Measurements from ENCODE around the gene CEP170B. TPM values are rescaled to one million over a fixed set of nuclear protein-coding genes. Genes with fewer than 3 reads are reported as not detected.

CEP170B gene
- total and polyA plus RNA-seq, 2 experiments from 2014 or later, result 2.7 to 24.5 TPM

DNA sequence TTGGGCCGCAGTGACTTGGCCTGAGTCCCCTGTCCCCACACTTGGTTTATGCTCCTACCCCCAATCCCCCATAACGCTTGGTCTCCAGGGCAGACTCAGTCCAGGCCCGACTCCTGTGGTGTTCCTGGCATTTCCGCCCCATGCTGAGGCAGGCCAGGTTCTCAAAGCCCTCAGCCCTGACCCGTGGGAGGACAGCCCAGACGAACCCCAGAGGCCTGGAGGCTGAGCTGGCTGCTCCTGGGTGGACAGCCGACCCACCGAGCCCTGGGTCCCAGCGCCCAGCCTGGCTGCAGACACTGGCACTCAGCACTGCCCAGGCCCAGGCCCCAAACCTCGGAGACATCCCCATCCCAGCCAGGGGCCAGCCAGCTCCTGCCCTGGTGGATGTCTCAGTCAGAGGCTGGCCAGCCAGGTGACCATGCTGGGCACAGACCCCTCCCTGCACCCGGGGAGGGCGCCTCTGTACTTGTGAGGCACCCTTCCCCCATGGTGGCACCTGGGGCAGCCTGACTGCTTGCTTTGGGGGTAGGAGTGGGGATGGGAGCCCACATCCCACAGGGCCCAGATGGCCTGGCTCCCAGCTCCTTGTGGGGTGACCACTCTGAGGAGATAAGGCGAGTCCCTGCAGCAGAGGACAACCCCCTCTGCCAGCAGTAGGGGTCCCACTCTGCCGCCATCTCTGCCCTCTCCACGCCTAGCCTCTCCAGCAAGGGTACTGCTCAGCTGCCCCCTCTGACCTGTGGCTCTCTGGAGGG, 61.0 kb downstream of the CEP170B start:
- no peak for TF ChIP-seq EZH2 (IDR thresholded peaks at IDR 0.05; ENCODE audit: insufficient read depth, poor library complexity, severe bottlenecking)
- no peak for TF ChIP-seq EZH2phosphoT487 (IDR thresholded peaks at IDR 0.05; ENCODE audit: insufficient read depth, low read depth)
- Histone ChIP-seq H3K27ac (no peak overlapping the region), H2AFZ (no peak overlapping the region), H4K20me1 (ENCODE audit: insufficient read depth) (no peaks in the 10 kb centered on the region), H3K36me3 (ENCODE audit: low read depth) (no peaks in the 10 kb centered on the region), H3K9me2 (ENCODE audit: insufficient read depth) (no peaks in the 10 kb centered on the region), H3F3A (ENCODE audit: insufficient read depth) (0 out of 2 replicates have a peak, but pooled peaks cover 3% of the 10 kb centered on the region), H3K4me3 (no peak overlapping the region), H3K79me2 (ENCODE audit: insufficient read depth) (no peaks in the 10 kb centered on the region), H3K9ac (no peak overlapping the region), H3K4me1 (ENCODE audit: insufficient read depth) (no peaks in the 10 kb centered on the region), H3K9me3 (ENCODE audit: low read depth) (no peaks in the 10 kb centered on the region), H3K4me2 (ENCODE audit: unreplicated experiment) (no peak overlapping the region), H3K27me3 (replicated peaks; ENCODE audit: insufficient read depth) (no peaks in the 10 kb centered on the region)
- WGBS, 2 experiments (ENCODE audit: low coverage in 1 of 2, low lambda C conversion rate in 2 of 2, missing lambda C conversion rate in 2 of 2), result 72 to 82% methylated on average over 12 to 13 of the region's 15 CpGs
- in situ Hi-C loops (cut with MboI), result no loop called here
- DNase-seq, result no peak

DNA sequence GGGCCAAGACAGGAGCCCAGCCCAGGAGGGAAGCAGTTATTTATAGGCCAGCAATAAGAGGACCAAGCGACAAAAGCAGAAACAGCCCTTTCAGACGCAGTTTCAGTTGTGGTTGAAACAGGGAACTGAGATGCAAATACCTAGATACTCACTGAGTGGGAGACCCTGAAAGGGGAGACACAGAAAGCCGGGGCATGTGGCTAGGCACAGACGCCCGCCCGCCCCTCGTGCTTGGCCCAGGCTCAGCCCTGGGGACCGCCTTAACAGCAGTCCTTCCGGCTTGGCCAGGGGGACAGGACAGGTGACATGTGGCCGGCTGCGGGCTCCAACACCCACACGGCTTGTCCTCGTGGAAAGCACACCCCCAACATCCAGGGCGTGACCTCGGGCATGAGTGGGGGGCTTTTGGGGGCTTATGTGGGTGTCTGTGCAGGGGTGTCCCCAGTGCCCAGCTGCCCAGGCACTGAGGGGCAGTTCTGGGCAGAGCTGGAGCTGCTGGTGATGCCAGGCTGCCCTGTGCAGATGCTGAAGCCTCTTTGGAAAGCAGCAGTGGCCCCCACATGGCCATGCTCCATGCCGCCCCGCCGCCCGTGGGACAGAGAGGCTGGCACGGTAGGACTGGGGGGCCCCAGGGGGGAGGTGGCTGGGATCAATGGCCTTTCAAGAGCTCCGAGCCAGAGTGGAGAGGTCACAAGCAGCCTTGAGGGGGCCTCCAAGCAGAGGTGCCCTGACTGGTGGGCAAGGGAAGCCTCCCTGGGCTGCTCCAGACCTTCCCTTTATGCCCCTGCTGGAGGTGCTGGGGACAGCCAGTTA, 61.8 kb downstream of the CEP170B start:
- 47 to 53% methylated on average over 12 to 16 of the region's 21 CpGs for WGBS, 2 experiments (ENCODE audit: low coverage in 1 of 2, low lambda C conversion rate in 2 of 2, missing lambda C conversion rate in 2 of 2)
- H3K9me2 ChIP-seq (ENCODE audit: insufficient read depth), result no peaks in the 10 kb centered on the region
- H2AFZ ChIP-seq, result no peak overlapping the region
- H3K27ac ChIP-seq, result no peak overlapping the region
- no peaks in the 10 kb centered on the region for H3K79me2 ChIP-seq (ENCODE audit: insufficient read depth)
- H4K20me1 ChIP-seq (ENCODE audit: insufficient read depth), result no peaks in the 10 kb centered on the region
- in situ Hi-C loops (cut with MboI), result no loop called here
- no peaks in the 10 kb centered on the region for H3K27me3 ChIP-seq (replicated peaks; ENCODE audit: insufficient read depth)
- no peaks in the 10 kb centered on the region for H3K9me3 ChIP-seq (ENCODE audit: low read depth)
- no peak overlapping the region for H3K4me3 ChIP-seq
- H3K4me2 ChIP-seq (ENCODE audit: unreplicated experiment), result no peak overlapping the region
- no peaks in the 10 kb centered on the region for H3K4me1 ChIP-seq (ENCODE audit: insufficient read depth)
- no peak for TF ChIP-seq EZH2 (IDR thresholded peaks at IDR 0.05; ENCODE audit: insufficient read depth, poor library complexity, severe bottlenecking)
- H3K9ac ChIP-seq, result no peak overlapping the region
- no peaks in the 10 kb centered on the region for H3K36me3 ChIP-seq (ENCODE audit: low read depth)
- H3F3A ChIP-seq (ENCODE audit: insufficient read depth), result 0 out of 2 replicates have a peak, but pooled peaks cover 3% of the 10 kb centered on the region
- DNase-seq, result no peak

DNA sequence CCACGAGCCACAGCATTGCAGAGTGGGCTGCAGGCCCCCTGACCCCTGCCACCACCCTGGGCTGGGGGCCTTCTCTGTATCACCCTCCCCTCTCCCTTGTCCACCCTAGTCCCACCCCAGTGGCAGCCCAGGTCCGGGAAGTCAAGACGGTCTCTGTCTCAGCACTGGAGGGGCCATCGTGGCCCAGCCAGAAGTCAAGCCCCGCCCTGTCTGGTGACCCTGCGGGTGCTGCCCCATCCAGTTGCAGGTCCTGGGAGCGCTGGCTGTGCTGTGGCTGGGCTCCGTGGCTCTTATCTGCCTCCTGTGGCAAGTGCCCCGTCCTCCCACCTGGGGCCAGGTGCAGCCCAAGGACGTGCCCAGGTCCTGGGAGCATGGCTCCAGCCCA, 62.4 kb downstream of the CEP170B start:
- H3K4me1 ChIP-seq (ENCODE audit: insufficient read depth), result no peaks in the 10 kb centered on the region
- no peaks in the 10 kb centered on the region for H3K36me3 ChIP-seq (ENCODE audit: low read depth)
- no peak overlapping the region for H2AFZ ChIP-seq
- no peak overlapping the region for H3K4me2 ChIP-seq (ENCODE audit: unreplicated experiment)
- H3K4me3 ChIP-seq, result no peak overlapping the region
- no peak for TF ChIP-seq EZH2phosphoT487 (IDR thresholded peaks at IDR 0.05; ENCODE audit: insufficient read depth, low read depth)
- TF ChIP-seq EZH2 (IDR thresholded peaks at IDR 0.05; ENCODE audit: insufficient read depth, poor library complexity, severe bottlenecking), result no peak
- H3K9ac ChIP-seq, result no peak overlapping the region
- 0 out of 2 replicates have a peak, but pooled peaks cover 3% of the 10 kb centered on the region for H3F3A ChIP-seq (ENCODE audit: insufficient read depth)
- 43 to 55% methylated on average over 9 to 10 of the region's 10 CpGs for WGBS, 2 experiments (ENCODE audit: low coverage in 1 of 2, low lambda C conversion rate in 2 of 2, missing lambda C conversion rate in 2 of 2)
- DNase-seq, result no peak
- H3K9me2 ChIP-seq (ENCODE audit: insufficient read depth), result no peaks in the 10 kb centered on the region
- H4K20me1 ChIP-seq (ENCODE audit: insufficient read depth), result no peaks in the 10 kb centered on the region
- in situ Hi-C loops (cut with MboI), result no loop called here
- no peaks in the 10 kb centered on the region for H3K79me2 ChIP-seq (ENCODE audit: insufficient read depth)
- H3K9me3 ChIP-seq (ENCODE audit: low read depth), result no peaks in the 10 kb centered on the region
- H3K27me3 ChIP-seq (replicated peaks; ENCODE audit: insufficient read depth), result no peaks in the 10 kb centered on the region
- H3K27ac ChIP-seq, result no peak overlapping the region

DNA sequence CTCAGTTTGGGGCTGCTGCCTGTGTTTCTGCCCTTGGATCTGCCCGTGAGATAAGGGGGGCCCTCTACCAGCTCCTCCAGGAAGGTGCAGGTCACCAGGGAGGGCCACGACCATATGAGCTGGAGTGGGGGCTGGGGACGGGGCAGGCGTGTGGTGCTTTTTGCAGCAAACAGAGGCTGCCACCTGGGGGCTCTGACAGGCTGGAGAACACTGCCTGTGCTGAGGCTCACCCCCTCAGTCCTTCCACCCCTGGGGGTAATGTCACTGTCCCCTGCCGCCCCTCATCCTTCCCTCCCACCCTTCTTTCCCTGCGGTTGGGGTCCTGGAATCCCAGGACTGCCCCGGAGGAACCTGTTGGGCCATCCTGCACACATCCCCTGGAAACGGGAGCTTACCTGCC, 62.8 kb downstream of the CEP170B start:
- 30 to 40% methylated on average over 8 of the region's 8 CpGs for WGBS, 2 experiments (ENCODE audit: low coverage in 1 of 2, low lambda C conversion rate in 2 of 2, missing lambda C conversion rate in 2 of 2)
- TF ChIP-seq EZH2phosphoT487 (IDR thresholded peaks at IDR 0.05; ENCODE audit: insufficient read depth, low read depth), result no peak
- TF ChIP-seq EZH2 (IDR thresholded peaks at IDR 0.05; ENCODE audit: insufficient read depth, poor library complexity, severe bottlenecking), result no peak
- Histone ChIP-seq H3K79me2 (ENCODE audit: insufficient read depth) (no peaks in the 10 kb centered on the region), H2AFZ (no peak overlapping the region), H4K20me1 (ENCODE audit: insufficient read depth) (no peaks in the 10 kb centered on the region), H3K27me3 (replicated peaks; ENCODE audit: insufficient read depth) (no peaks in the 10 kb centered on the region), H3K4me2 (ENCODE audit: unreplicated experiment) (no peak overlapping the region), H3K4me1 (ENCODE audit: insufficient read depth) (no peaks in the 10 kb centered on the region), H3K27ac (no peak overlapping the region), H3K9me3 (ENCODE audit: low read depth) (no peaks in the 10 kb centered on the region), H3F3A (ENCODE audit: insufficient read depth) (0 out of 2 replicates have a peak, but pooled peaks cover 3% of the 10 kb centered on the region), H3K9ac (no peak overlapping the region), H3K4me3 (no peak overlapping the region), H3K9me2 (ENCODE audit: insufficient read depth) (no peaks in the 10 kb centered on the region), H3K36me3 (ENCODE audit: low read depth) (no peaks in the 10 kb centered on the region)
- DNase-seq, result no peak
- in situ Hi-C loops (cut with MboI), result no loop called here

Data from GM23248 (cell line).